ENCODE data around the gene CYBRD1.
"Not testable (repeated sequence)": the region's sequence is repeated elsewhere in the genome, so short reads cannot be mapped to it uniquely, and the experiment has no call there.

CYBRD1 gene

DNA sequence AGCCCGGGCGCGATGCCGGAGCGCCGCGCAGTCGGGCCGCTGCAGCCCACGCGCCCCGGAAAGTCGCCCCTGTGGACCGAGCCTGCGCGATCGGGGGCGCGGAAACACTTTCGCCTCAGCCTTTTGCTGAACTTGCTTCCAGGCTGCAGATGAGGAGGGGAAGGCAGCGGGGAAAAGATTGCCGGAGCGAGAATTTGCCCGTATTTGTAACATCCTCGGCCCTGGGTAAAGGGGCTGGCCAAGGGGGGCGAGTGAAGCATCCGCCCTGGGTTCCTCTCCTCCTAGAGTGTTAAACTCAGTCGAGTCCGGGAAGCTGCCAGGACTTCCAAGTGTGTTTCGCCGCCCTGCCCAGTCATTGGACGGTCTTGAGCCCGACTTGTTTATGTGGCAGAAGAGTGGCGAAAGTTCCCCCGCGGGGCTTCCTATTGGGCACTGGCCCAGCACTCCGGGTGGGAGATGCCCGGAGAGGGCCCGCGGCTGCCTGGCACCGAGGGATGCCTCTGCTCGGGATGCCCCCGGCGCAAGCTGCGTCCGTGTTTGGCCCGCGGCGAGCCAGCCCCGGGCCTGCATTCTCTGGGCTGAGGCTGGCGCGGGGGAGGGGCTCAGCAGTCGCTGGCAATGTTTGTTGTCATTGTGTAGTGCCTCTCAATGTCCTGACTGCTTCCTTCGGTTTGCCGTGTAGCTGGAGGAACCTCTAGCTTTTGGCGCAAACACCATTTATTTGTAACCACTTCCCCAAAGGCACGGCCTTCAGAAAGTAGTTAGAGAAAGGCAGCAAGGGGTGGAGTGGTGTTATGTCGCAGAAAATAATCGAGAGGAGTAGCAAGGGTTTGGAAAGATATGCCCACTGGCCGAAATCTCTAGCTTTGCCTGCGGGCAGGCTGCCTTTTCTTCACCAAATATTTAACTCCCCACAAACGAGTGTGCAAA is 1.1 kb downstream of the CYBRD1 start:
- no peak for TF ChIP-seq ARNT (IDR thresholded peaks at IDR 0.05)
- no peak for TF ChIP-seq ELF4 (IDR thresholded peaks at IDR 0.05)
- no peak for TF ChIP-seq SP1 (IDR thresholded peaks at IDR 0.05)
- no peak for TF ChIP-seq TARDBP (IDR thresholded peaks at IDR 0.05)
- no peak for TF ChIP-seq FOXK2 (IDR thresholded peaks at IDR 0.05)
- no peak for TF ChIP-seq L3MBTL2 (conservative IDR thresholded peaks at IDR 0.05)
- CTCF ChIA-PET = interaction anchor here (0.8 kb wide), 1 partner anchor 18 kb away, joined by 7 read pairs; no protein-coding TSS in a partner anchor
- POLR2A ChIA-PET = interaction anchor here (0.6 to 3.6 kb wide), 9 partner anchors 8 to 185 kb away, joined by 3 to 21 read pairs (median 3); partner anchors contain the start of genes DCAF17 and METTL8
- DNase-seq (ENCODE audit: extremely low spot score) = peak; percentile 60

DNA sequence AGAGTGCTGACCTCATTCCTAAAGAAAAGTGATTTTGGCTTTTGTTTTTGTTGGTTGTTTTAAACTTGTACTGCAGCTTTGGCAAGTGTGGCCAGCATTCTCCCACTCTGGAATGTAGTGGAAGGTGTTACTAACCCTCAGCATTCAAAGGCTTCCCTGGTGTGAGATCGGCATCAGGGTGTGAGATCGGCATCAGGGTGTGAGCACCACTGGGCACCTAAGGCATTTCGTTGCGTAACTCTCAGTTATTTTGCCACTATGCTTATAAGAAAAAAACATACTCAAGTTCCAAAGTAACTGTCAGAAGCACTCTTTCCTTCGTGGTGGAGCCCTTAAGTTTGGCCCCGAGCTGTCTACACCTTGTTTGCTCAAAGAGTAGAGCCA is 1.7 kb downstream of the CYBRD1 start:
- CTCF ChIA-PET = interaction anchor here (0.8 kb wide), 1 partner anchor 18 kb away, joined by 7 read pairs; no protein-coding TSS in a partner anchor
- POLR2A ChIA-PET = interaction anchor here (0.6 to 3.6 kb wide), 8 partner anchors 8 to 90 kb away, joined by 3 to 21 read pairs (median 3); partner anchors contain the start of genes DCAF17 and METTL8
- no peak for DNase-seq (ENCODE audit: extremely low spot score)
- no peak for TF ChIP-seq FOXK2 (IDR thresholded peaks at IDR 0.05)
- TF ChIP-seq TARDBP (IDR thresholded peaks at IDR 0.05) = no peak
- TF ChIP-seq, protein P1, sequence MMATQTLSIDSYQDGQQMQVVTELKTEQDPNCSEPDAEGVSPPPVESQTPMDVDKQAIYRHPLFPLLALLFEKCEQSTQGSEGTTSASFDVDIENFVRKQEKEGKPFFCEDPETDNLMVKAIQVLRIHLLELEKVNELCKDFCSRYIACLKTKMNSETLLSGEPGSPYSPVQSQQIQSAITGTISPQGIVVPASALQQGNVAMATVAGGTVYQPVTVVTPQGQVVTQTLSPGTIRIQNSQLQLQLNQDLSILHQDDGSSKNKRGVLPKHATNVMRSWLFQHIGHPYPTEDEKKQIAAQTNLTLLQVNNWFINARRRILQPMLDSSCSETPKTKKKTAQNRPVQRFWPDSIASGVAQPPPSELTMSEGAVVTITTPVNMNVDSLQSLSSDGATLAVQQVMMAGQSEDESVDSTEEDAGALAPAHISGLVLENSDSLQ (IDR thresholded peaks at IDR 0.05) = no peak
- no peak for TF ChIP-seq FOXA1 (IDR thresholded peaks at IDR 0.05)
- no peak for TF ChIP-seq ELF4 (IDR thresholded peaks at IDR 0.05)
- TF ChIP-seq SP1 (IDR thresholded peaks at IDR 0.05) = no peak
- TF ChIP-seq ZNF384 (IDR thresholded peaks at IDR 0.05) = no peak
- no peak for TF ChIP-seq L3MBTL2 (conservative IDR thresholded peaks at IDR 0.05)
- no peak for TF ChIP-seq SUZ12 (IDR thresholded peaks at IDR 0.05)
- TF ChIP-seq BHLHE40 (IDR thresholded peaks at IDR 0.05; ENCODE audit: borderline replicate concordance) = no peak
- TF ChIP-seq CTBP1 (IDR thresholded peaks at IDR 0.05; ENCODE audit: borderline replicate concordance) = no peak
- no peak for TF ChIP-seq ARNT (IDR thresholded peaks at IDR 0.05)

DNA sequence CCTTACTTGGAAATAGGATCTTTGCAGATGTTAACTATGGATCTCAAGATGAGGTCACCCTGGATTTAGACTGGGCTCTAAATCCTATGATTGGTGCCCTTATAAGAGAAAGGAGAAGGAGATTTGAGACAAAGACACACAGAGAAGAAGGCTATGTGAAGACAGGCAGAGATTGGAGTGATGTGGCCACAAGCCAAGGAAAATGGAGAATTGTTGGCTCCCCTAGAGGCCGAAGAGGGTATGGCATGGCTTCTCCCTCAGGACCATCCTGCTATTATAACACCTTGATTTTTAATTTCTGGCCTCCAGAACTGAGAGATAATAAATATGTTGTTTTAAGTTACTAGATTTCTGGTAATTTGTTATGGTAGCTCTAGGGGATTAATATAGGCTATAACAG is 7.6 kb downstream of the CYBRD1 start:
- CTCF ChIA-PET = interaction anchor here (0.7 to 1.2 kb wide), 2 partner anchors 19 to 53 kb away, joined by 3 read pairs; no protein-coding TSS in a partner anchor
- POLR2A ChIA-PET = no interaction called here
- DNase-seq (ENCODE audit: extremely low spot score) = peak; percentile 14
- TF ChIP-seq HDGF (IDR thresholded peaks at IDR 0.05; ENCODE audit: borderline replicate concordance) = no peak
- no peak for TF ChIP-seq TARDBP (IDR thresholded peaks at IDR 0.05)
- no peak for TF ChIP-seq L3MBTL2 (conservative IDR thresholded peaks at IDR 0.05)
- TF ChIP-seq BHLHE40 (IDR thresholded peaks at IDR 0.05; ENCODE audit: borderline replicate concordance) = no peak
- no peak for TF ChIP-seq ELF4 (IDR thresholded peaks at IDR 0.05)
- no peak for TF ChIP-seq SUZ12 (IDR thresholded peaks at IDR 0.05)
- no peak for TF ChIP-seq NFRKB (IDR thresholded peaks at IDR 0.05)
- no peak for TF ChIP-seq CTBP1 (IDR thresholded peaks at IDR 0.05; ENCODE audit: borderline replicate concordance)
- no peak for TF ChIP-seq FOXK2 (IDR thresholded peaks at IDR 0.05)
- TF ChIP-seq ARNT (IDR thresholded peaks at IDR 0.05) = no peak
- TF ChIP-seq, protein P1 (IDR thresholded peaks at IDR 0.05) = no peak
- TF ChIP-seq FOXA1 (IDR thresholded peaks at IDR 0.05) = no peak
- no peak for TF ChIP-seq ZNF384 (IDR thresholded peaks at IDR 0.05)
- TF ChIP-seq LEF1 (IDR thresholded peaks at IDR 0.05; ENCODE audit: borderline replicate concordance) = no peak
- TF ChIP-seq FOXM1 (IDR thresholded peaks at IDR 0.05; ENCODE audit: borderline replicate concordance) = no peak
- no peak for TF ChIP-seq SP1 (IDR thresholded peaks at IDR 0.05)

DNA sequence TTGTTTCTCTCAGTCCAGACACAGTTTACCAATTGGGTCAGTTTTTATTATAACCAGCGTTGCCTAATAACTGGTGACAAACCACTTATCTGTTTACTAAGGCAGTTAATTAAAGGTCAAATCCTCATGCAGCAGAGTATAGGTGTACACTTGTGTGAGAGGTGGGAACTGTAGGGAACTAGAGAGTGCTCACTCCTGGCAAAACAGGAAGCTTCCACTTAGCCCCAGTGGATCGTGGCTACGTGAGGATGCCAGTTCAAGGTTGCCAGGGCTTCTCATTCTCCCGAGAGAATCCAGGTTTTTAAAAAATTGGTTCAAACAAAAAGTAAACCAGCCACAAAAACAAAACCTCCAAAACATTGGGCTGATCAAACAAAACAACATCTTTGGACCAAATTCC is 8.1 kb downstream of the CYBRD1 start:
- ChIA-PET CTCF (interaction anchor here (0.7 to 1.2 kb wide), 2 partner anchors 19 to 53 kb away, joined by 3 read pairs; no protein-coding TSS in a partner anchor), POLR2A (no interaction called here)
- TF ChIP-seq FOXM1 (IDR thresholded peaks at IDR 0.05; ENCODE audit: borderline replicate concordance) (no peak), TARDBP (IDR thresholded peaks at IDR 0.05) (no peak), BHLHE40 (IDR thresholded peaks at IDR 0.05; ENCODE audit: borderline replicate concordance) (no peak), LEF1 (IDR thresholded peaks at IDR 0.05; ENCODE audit: borderline replicate concordance) (no peak), FOXK2 (IDR thresholded peaks at IDR 0.05) (no peak), ELF4 (IDR thresholded peaks at IDR 0.05) (no peak), SUZ12 (IDR thresholded peaks at IDR 0.05) (no peak), ARNT (IDR thresholded peaks at IDR 0.05) (no peak), FOXA1 (IDR thresholded peaks at IDR 0.05) (no peak), ZNF384 (IDR thresholded peaks at IDR 0.05) (no peak), SP1 (IDR thresholded peaks at IDR 0.05) (no peak), L3MBTL2 (conservative IDR thresholded peaks at IDR 0.05) (no peak), HDGF (IDR thresholded peaks at IDR 0.05; ENCODE audit: borderline replicate concordance) (no peak), CTBP1 (IDR thresholded peaks at IDR 0.05; ENCODE audit: borderline replicate concordance) (no peak), NFRKB (IDR thresholded peaks at IDR 0.05) (no peak)
- TF ChIP-seq, protein P1 (IDR thresholded peaks at IDR 0.05) = no peak
- no peak for DNase-seq (ENCODE audit: extremely low spot score)

DNA sequence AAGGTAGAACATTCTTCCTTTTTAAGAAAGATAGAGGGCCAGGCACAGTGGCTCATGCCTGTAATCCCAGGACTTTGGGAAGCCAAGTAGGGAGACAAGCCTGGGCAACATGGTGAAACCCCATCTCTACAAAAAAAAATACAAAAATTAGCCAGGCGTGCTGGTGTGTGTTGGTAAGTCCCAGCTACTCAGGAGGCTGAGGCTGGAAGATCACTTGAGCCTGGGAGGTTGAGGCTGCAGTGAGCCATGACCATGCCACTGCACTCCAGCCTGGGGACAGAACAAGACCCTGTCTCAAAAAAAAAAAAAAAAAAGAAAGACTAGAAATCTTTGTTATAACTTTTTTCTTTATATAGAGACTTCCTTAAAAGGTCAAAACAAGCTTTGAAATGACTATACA is 8.6 kb downstream of the CYBRD1 start:
- CTCF ChIA-PET = interaction anchor here (1.2 kb wide), 1 partner anchor 18 kb away, joined by 3 read pairs; no protein-coding TSS in a partner anchor
- POLR2A ChIA-PET = interaction anchor here (1.4 to 1.8 kb wide), 2 partner anchors 8 to 97 kb away, joined by 3 to 9 read pairs; partner anchors contain the start of genes CYBRD1, DCAF17 and METTL8
- DNase-seq (ENCODE audit: extremely low spot score) = not testable (repeated sequence)

Measured in HEK293T (cell line).